SKM-1 treated with dmso at 0.1 percent for 144 hours (cell line): ENCODE measurements around the gene NHLH1.

Experiments
- DNase-seq: peaks from one replicate; lab custom pipeline; 2025; ENCODE audit not compliant: unreplicated experiment; lab: John Stamatoyannopoulos, UW

Gene NHLH1

DNA sequence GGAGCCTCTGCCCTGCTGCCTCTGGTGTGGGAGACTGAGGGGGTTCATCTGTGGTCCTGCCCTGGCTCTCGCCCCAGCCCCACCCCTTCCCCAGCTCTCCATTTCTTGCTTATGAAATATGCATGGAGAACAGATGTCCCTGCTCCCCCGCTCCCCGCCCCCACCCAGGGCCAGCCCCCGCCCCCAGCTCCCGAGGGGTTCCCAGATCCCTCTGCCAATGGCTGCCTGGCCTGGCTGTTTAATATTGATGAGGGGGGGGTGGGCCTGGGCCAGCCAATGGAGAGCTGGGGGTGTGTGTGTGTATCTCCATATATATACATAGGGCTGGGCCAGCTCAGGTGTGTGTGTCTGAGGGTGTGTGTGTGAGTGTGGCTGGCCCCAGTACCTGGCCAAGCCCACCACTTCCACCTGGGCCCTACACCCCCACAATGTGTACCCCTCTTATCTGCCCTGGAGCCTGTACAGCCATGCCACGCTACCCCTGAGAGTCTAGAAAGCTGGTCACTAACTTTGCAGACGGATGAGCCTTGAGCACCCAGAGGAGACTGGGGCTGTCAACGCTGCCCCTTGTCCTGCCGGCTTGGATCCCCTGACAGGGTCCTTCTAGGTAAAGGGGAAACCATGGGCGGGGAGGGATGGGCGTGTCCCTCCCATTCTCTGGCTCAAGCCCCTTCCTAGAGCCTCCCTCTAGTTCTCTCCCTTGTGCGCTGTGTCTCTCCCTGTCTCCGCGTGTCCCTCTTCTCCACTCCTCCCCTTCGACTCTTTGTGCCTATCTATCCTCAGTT is at the start of gene NHLH1:
NHLH1 (plus strand) TSS at position 341 of the 785 bp plus-strand sequence. CDS start 3,661 bp downstream, outside the sequence.
- DNase-seq = no peak

DNA sequence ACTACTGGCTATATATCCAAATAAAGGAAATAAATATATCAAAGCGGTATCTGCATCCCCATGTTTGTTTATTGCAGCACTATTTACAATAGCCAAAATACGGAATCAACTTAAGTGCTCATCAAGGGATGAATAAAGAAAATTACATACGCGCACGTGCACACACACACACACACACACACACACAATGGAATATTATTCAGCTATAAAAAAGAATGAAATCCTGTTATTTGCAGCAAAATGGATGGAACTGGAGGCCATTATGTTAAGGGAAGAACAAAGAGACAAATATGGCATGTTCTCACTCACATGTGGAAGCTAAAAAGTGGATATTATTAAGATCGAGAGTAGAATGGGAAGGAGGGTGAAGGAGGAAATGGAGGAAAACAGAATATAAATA is 44.0 kb upstream of the NHLH1 start:
- DNase-seq = no peak

DNA sequence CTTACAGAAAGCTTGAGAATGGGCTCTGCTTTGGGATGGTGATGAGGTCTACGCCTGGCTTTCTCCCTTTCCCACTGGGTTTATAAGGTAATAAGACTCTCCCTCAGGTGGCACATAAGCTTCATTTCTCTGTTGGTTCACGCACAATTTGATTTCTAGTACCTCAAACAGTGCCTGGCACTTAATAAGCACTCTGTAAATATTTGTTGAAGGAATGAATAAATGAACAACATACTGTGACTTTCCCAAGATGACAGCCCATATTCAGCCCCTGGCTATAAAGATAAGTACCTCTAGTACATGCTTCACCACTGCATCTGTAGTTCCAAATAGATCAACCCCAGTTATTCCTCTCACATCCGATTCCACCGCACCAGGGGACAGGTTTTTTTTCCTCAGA is 41.6 kb upstream of the NHLH1 start:
- no peak for DNase-seq

DNA sequence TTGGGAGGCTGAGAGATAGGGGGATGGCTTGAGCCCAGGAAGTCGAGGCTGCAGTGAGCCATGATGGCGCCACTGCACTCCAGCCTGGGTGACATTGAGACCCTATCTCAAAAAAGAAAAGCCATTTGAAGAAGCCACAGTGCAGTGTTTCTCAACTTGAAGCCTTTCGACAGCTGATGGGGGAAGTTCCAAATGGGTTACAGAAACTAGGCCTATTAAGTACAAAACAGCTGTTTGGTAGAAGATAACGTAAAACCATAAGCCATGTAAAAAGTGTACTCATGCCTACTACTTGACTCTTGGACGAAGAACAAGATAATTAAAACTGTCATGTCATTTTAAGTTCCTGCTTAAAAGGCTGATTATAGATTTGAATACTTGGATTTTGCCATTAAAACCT is 40.5 kb upstream of the NHLH1 start:
- DNase-seq = no peak

DNA sequence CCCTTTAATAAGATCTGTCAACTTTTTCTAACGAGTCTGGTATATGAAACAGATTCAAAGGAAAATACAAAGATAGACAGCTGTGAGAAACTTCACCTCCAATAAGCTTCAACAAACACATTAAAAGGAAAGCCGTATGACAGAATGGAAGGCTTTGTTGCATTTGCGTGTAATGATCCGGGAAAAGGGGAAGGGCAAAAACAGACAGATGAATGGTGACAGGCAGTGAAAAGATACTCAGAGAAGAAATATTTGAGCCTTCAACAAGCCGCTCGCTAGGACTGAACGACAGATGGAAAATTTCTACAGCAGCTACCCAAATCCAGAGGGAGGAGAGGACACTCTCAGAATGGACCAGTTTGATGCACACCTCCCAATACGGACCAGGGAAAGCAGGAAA is 38.7 kb upstream of the NHLH1 start:
- no peak for DNase-seq

DNA sequence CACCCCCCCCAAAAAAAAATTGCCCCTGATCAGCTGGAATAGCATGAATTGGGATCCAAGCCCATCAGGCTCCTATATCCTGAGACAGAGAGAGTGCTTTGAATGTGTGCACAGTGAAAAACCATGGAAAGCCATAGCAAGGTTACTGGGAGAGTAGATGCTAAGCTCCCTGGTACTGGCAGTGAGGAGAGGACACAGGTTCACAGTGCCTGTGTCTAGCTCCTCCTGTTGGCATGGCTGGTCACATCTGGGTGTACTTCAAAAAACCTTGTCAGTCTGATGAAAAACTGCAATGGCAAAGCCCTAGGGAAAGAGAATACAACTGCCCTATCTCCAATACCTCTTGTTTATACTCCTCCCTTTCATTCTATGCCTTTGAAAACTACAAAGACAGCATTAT is 36.8 kb upstream of the NHLH1 start:
- no peak for DNase-seq

DNA sequence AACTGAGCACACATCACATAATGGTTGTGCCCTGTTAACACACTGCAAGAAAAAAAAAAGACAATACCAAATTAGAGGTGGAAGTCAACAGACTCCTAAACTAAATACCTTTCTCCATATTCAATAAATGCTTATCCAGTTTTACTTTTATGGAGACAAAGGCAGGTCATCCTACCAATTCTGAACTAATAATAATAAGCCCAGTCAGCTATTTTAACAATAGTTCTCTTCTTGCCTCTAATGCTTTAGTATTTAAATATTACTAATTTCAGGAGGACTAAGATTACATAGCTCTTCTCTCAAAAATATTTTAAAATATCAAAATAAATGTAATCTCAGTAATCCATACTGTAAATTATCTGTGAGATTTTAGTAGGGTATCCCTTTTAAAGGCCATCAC is 34.4 kb upstream of the NHLH1 start:
- no peak for DNase-seq

DNA sequence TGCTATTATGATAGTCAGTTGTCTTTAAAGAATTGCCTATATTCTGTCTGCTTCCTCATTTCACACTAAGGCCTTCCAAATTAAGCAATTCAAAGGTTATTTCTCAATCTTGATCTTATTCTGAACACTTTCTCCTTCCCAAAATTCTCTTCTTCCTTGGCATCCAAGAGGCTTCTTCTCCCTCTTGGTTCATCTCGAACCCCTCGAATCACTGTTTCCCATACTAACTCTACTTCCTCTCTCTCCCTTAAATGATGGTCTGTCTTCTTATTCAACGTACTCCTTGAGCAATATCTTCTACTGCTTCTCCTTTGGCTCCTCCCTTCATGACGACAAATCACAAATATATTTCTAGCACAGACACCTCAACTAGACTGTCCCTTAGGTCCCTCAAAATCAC is 28.3 kb upstream of the NHLH1 start:
- DNase-seq = peak; percentile 49

DNA sequence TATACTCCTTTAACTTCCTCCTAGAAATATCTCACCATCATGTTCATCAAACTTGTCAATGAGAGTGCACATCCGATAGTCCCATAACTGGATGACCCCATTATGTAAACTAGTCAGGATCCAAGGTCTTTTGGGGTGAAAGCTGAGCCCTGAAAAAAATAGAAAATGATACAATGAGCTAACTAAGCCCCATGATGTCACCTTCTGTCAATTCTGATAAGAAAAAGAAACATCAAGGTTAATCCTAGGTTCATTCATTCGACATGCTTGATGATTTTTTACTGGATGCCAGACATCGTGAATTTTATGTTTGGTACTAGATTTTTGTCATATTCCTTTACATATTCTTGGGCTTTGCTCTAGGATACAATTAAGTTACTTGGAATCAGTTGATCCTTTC is 26.7 kb upstream of the NHLH1 start:
- DNase-seq = no peak

DNA sequence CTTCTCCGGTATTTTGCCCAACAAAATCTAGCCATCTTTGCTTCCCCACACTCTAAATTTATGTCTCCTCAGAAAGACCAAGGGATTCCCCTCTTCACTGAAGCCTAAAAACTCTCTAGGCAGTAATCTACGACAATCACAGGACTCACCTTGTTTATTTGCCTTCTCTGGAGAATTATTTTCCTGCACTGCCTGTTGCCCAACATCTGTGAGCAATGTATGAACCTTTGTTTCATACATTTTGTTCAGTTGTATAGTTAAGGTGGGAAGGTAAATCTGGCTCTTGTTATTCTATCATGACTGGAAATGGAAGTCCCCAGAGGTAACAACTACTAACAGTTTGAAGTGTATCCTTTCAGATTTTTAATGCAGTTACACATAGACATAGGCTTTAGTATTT is 26.0 kb upstream of the NHLH1 start:
- DNase-seq = no peak

DNA sequence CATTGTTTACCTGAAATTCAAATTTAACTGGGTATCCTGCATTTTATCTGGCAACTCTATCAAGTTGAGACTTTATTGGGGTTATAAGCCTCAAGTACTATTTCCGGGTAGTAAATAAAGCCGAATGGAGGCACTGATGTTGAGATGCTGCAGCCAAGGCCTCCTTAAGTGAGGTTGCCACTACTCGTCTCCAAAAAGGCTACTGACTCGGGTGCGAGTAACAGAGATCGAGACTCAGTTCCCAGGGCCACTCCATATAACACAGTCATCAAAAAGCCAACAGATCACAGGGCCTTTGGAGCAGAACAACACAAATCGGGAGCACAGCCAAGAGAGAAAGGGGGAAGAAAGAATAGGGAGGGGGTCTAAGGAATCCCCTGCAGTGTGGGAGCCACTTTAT is 24.3 kb upstream of the NHLH1 start:
- no peak for DNase-seq

DNA sequence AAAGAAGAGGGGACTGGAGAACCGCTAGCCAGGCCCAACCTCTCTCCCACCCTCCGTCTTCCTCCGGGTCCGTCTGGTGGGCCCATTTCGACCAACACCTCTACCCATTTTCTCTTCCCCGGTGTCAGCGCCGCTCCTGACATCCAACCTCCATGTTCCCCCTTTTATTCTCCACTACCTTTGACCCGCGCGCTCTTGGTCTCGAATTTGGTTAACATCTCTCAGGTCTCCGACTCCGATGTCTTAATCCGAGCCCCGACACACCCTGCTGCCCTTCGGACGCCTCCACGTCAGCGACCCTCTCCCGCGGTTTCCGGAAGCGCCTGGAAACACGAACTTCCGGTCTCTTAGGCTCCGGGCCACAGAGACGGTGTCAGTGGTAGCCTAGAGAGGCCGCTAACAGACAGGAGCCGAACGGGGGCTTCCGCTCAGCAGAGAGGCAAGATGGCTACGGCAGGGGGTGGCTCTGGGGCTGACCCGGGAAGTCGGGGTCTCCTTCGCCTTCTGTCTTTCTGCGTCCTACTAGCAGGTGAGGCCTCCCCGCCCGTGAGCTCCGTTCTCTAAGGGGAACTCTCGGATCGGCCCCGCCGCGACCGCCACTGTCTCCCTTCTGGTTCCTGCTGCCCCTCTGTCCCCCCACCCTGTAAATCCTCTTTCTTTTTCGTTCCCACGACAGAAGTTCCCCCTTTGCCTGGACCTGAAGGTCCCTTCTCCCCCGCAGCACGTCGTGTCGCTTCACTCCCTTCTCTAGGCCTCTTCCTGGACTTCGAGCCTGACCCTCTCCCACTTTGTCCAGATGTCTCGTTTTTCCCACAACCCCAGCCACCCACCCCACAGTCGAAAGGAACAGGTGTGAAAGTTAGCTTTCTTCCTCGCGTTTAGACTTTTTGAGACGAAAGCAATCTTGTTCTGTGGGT is 23.7 kb upstream of the NHLH1 start, which contains the start of the genes COPA and NCSTN:
COPA (minus strand) TSS at position 298 of the 917 bp plus-strand sequence; CDS start at position 218, 80 bp downstream.
NCSTN (plus strand) TSS at position 431 of the 917 bp plus-strand sequence; CDS start at position 445, 14 bp downstream.
- peak; percentile 94 for DNase-seq

DNA sequence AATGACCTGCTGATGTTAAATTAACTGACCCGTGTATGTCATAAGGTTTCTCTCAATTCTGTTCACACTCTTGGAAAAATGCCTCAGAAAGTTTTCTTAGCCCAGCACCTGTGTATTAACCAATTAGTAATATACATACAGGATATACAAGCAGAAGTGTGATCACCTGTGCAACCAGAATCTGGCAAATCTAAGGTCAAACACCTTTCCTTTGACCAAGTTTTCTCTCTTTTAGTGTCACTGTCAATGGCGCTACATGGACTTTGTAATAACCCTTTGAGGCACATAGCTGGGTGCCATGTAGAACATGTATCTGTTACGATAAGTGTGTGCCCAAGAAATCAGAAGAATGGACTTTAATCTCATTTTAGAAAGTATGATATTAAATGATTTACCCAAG is 22.6 kb upstream of the NHLH1 start:
- no peak for DNase-seq

DNA sequence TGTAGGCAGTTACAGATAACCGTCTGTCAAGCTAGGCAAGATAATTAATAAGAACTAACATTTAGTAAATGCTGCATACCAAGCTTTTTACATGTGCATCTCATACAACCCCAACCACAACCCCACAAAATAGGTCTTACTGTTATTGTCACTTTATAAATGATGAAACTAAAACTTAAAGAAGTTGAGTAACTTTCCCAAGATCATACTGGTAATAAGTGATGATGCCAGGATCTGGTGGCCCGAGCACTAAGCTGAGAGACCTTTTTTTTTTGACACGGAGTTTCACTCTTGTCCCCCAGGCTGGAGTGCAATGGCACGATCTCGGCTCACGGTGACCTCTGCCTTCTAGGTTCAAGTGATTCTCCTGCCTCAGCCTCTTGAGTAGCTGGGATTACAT is 21.9 kb upstream of the NHLH1 start:
- no peak for DNase-seq

DNA sequence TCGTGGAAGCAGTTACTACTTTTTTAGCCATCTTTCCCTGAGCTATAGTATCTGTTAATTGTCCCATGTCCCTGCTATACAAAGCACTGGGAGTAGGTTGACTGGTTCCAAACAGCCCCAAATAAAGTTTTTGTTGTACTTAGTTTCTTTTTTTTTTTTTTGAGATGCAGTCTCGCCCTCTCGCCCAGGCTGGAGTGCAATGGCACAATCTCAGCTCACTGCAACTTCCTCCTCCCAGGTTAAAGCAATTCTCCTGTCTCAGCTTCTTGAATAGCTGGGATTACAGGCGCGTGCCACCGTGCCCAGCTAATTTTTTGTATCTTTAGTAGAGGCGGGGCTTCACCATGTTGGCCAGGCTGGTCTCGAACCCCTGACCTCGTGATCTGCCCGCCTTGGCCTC is 20.4 kb upstream of the NHLH1 start:
- DNase-seq = no peak

DNA sequence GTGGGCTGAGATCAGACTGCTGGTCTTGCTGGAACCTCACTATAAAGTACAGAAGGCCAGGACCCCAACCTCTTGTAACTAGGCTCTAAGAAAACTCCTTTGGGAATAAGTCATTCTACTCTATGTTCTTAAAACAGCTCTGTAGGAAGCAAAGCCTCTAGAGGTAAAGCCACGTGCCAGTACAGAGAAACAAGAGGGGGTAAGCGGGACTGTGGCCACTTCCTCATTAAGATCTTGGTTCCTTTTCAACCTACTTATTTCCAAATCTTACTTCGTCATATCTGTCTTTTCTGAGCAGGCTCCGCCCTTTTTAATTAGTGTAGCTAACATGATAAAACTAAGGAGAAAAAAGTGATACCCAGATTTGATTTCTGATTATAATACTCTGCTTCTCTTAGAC is 19.9 kb upstream of the NHLH1 start:
- peak; percentile 96 for DNase-seq

DNA sequence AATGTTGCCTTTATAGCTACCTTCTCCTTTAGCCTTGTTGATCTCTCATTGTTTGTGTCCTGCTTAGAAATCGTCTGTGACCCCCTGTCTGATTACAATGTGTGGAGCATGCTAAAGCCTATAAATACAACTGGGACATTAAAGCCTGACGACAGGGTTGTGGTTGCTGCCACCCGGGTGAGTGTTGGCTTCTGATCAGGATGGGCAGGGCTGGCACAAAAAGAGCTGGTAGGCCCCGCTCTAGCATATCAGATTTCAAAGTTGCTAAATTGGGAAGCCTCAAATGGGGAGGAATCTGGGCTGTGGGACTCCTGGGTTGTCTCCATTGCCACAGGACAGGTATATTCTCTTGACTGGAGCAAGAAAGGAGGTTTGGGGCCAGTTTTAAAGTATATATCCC is 15.2 kb upstream of the NHLH1 start:
- no peak for DNase-seq

DNA sequence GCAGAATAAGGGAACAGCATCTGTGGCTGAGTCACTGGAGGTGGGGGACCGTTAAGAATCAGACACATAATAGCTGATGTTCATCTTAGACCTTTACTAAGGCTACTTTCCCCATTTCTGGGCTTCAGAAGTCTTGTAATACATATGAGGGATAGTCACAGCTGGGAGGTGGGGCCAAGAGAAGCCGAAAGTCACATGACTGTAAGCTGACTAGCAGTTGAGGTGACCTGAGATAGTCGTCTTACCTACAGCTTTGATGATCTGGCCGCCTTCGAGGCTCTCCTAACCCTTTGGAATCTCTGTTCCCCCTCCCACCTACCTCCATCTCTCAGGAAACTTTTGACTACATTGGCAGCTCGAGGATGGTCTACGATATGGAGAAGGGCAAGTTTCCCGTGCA is 14.3 kb upstream of the NHLH1 start:
- no peak for DNase-seq

DNA sequence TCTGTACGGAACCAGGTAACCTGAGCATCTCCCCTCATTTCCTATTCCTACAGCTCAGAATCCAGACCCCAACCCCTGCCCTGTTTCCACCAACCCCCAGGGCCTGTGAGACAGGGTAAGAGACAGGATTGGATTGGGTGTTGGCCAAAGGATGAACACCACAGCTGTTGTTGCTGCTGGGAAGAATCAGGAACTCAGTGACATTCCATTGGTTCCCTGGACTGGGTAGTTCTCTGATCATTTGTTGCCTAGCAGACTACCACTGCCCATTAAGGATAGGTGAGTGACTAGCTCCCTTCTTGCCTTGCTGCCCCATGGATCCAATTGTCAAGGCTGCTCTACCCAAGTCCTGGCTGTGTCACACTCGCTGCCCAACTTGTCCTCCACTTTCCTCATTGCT is 13.6 kb upstream of the NHLH1 start:
- no peak for DNase-seq

DNA sequence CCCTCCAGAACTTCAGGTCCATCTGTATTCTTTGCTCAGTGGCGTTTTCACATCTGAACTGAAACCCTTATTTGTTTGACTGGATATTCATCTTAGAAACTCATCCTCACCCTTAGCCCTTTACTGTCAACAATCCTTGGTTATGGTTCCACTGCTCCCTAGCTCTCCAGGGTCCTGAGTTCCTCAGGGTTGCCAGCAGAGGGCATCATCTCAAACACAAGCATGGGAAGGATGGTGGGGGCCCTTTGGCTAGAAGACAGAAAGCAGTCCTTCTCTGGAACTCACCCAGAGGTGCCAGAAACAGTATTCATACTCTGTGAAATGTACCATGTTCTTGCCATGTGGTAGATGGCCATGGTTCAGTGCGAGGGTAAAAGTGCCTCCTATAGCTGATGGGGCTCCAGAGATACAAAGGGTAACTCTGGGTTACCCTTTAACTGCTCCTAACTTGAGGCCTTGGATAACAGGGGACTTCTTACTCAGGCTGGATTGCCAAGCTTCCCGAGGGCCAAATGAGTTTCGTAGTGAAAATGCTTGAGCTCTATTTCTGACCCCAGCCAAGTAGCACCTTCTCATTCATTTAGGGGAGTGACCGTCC is 12.4 kb upstream of the NHLH1 start:
- peak; percentile 48 for DNase-seq

DNA sequence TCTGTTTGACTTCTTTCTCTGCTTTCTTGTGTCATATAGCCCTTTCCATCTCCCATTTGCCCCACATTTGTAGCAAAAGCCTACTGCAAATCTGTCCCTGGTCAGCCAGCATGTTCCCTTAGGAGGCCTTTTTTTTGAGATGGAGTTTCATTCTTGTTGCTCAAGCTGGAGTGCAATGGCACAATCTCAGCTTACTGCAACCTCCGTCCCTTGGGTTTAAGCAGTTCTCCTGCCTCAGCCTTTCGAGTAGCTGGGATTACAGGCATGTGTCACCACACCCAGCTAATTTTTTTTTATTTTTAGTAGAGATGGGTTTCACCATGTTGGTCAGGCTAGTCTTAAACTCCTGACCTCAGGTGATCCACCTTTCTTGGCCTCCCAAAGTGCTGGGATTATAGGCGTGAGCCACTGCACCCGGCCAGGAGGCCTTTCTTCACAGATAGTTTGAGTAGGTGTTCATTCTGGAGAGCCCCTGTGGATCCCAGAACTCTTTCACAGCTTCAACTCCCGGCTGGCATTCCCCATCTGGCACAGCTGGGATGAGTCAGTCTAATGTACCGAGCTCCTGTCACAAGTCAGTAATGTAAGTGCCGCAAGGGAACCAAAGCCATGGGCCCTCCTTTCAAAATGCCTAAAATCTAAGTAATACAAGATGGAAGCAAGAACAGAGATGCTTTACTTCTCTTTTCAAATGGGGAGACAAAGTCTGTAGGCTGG is 9.4 kb upstream of the NHLH1 start:
- no peak for DNase-seq
